Dermis blood vessel endothelial cell (primary cell): Measurements from ENCODE around the gene CNPY3. TPM values are rescaled to one million over a fixed set of nuclear protein-coding genes. Genes with fewer than 3 reads are reported as not detected.
"Not testable (repeated sequence)": the region's sequence is repeated elsewhere in the genome, so short reads cannot be mapped to it uniquely, and the experiment has no call there.

Source experiments
- DNase-seq: peaks from one replicate; pipeline ENCODE4 v3.0.0; 2010
- total RNA-seq: library from RNA; depleted of rRNA; stranded (reverse); fragments of >200 nt; gene quantifications from 2 replicates; pipeline ENCODE4 v1.2.3, GENCODE V29; 2014

CNPY3 gene
- total RNA-seq, 1 donor from 2014 or later, result 36.1 TPM

GRCh38 chr6:42916288-42916687, 13.0 kb upstream of the CNPY3 start:
- no peak for DNase-seq

- DNase-seq, result no peak
Observed at GRCh38 chr6:42921801-42922200, 7.5 kb upstream of the CNPY3 start.

GRCh38 chr6:42923666-42924065, 5.6 kb upstream of the CNPY3 start:
- DNase-seq, result peak; percentile 35

GRCh38 chr6:42925248-42925857, 3.9 kb upstream of the CNPY3 start:
- no peak for DNase-seq

- DNase-seq, result peak; percentile 51
Observed at GRCh38 chr6:42929821-42930360, 611 bp downstream of the CNPY3 start.

- no peak for DNase-seq
Observed at GRCh38 chr6:42932412-42932811, 3.1 kb downstream of the CNPY3 start.

GRCh38 chr6:42933205-42933604, 3.9 kb downstream of the CNPY3 start:
- DNase-seq, result no peak

- DNase-seq, result peak; percentile 48
Observed at GRCh38 chr6:42935322-42935721, 6.0 kb downstream of the CNPY3 start.

- DNase-seq, result no peak
Observed at GRCh38 chr6:42936398-42936797, 7.1 kb downstream of the CNPY3 start.

- DNase-seq, result no peak
Observed at GRCh38 chr6:42937548-42938427, 8.5 kb downstream of the CNPY3 start.

GRCh38 chr6:42938428-42938796, 9.1 kb downstream of the CNPY3 start:
- no peak for DNase-seq

GRCh38 chr6:42938987-42939809, 9.9 kb downstream of the CNPY3 start:
- DNase-seq, result no peak

GRCh38 chr6:42939810-42940167, 10.5 kb downstream of the CNPY3 start:
- DNase-seq, result no peak

GRCh38 chr6:42940493-42941045, 11.3 kb downstream of the CNPY3 start:
- DNase-seq, result no peak

- DNase-seq, result not testable (repeated sequence)
Observed at GRCh38 chr6:42941356-42941755, 12.1 kb downstream of the CNPY3 start.

GRCh38 chr6:42942444-42942843, 13.2 kb downstream of the CNPY3 start:
- no peak for DNase-seq

GRCh38 chr6:42947950-42948349, 18.7 kb downstream of the CNPY3 start:
- no peak for DNase-seq

- DNase-seq, result no peak
Observed at GRCh38 chr6:42952389-42952788, 23.1 kb downstream of the CNPY3 start.

- not testable (repeated sequence) for DNase-seq
Observed at GRCh38 chr6:42954405-42954804, 25.1 kb downstream of the CNPY3 start.

- no peak for DNase-seq
Observed at GRCh38 chr6:42958125-42958524, 28.8 kb downstream of the CNPY3 start.

GRCh38 chr6:42959917-42960242, 30.6 kb downstream of the CNPY3 start:
- no peak for DNase-seq

- peak; percentile 44 for DNase-seq
Observed at GRCh38 chr6:42960243-42961019, 31.2 kb downstream of the CNPY3 start, which contains the start of gene GNMT. Gene GNMT (plus strand): TSS chr6:42960754. CDS start chr6:42960768, 14 bp downstream.
